GM18861 (cell line): Measurements from ENCODE around the gene CROCC.

Source experiments
- ATAC-seq: cut with Tn5 transposase; IDR thresholded peaks from one replicate; pipeline ENCODE4 v1.9.1; 2021; ENCODE audit not compliant: unreplicated experiment

CROCC gene

DNA sequence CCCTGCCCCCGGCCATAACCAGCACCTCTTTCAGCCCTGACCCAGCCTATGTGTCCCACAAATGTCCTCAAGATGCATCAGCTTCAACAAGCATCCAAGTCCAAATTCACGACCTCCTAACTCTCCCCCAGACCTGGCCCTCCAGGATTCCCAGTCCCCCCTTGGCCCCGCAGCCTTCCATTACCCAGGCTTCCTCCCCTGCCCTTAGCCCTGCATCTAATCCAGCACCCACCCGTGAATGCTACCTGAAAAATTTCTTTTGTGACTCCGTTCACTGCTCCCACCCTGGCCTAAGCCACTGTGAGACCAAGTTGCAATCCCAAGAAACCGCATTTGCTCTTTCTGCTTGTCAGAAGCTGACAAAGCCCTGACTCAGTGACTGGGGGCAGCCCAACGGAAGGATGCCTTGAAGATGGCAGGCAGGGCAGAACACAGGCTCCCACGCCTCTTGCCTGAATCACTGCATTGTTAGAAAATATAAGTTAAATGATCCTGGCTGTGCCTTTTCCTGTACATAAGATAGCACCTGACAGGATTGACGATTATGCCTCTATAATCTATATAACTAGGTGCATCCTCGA is 59.6 kb downstream of the CROCC start:
- ATAC-seq = no peak

DNA sequence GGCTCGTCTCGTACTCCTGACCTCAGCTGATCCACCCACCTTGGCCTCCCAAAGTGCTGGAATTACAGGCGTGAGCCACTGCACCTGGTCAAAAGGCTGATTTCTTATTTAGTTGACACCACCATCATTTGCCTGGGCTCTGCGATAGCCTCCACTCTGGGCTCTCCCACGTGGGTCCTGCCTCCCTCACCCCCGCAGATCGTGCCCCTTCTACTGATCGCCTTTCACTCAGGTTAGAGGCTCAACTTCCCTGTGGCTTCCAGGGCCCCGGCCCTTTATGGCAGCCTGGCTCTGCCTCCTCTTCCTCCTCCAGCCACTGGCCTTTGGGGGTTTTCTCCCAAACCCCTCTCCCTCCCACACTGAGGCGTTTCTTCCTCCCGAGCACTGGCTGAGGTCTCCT is 61.2 kb downstream of the CROCC start:
- no peak for ATAC-seq

DNA sequence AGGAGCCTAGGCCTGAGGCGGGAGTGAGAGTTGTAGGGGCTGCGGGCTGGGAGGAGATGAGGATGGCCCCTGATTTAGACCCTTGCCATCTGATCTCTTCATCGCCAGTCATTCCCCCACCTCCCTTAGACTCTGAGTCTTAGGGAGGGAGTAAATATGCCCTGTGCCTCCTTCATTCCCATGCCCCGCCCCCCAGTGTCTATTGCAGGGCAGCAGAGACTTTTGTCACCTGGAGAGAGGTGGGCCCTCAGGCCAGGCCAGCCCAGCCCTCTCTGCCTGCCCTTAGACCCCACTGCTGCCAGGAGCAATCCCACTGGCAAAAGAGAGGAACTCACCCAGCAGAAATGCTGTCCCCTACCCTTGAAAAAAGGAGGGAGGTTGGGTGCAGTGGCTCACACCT is 61.9 kb downstream of the CROCC start:
- no peak for ATAC-seq

- no peak for ATAC-seq
Measured at GRCh38 chr1:16984717-16985116, 63.0 kb downstream of the CROCC start.

DNA sequence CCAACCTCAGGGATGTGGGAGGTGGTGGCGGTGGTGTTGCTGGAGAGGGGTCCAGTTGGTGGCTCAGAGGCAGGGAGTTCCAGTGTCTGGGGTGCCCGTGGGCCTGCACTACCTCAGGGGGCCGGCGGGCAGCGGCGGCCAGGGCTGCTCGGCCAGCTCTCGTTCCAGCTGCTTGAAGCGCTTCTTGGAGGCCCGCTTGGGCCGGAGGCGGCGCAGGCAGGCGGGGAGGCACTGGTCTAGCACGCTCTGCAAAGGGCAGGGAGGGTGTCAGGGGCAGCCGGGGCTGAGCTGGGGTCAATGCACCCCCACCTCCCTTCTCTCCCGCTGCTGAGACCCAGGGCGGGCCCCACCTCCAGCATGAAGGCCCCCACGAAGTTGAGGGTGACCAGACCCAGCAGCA is 64.4 kb downstream of the CROCC start:
- ATAC-seq = no peak

DNA sequence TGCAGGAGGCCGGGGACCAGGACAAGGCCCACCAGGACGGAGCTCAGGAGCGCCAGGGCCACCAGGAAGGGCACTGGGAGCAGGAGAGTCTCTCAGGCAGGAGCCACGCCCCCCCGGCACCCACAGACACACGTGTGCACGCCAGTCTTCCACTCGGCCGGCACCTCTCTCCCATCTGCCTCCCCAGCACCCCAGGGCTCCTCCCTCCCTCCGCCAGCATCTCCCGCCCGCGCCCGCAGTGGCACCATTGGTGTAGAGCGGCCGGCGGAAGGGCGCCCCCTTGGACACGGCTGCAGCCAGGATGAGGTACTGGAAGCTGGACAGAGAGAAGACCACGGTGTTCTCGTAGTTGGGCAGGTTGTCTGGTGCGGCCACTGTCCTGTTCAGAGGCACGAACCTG is 64.8 kb downstream of the CROCC start:
- ATAC-seq = no peak

- ATAC-seq = no peak
Measured at GRCh38 chr1:16986962-16987361, 65.2 kb downstream of the CROCC start.

- no peak for ATAC-seq
Measured at GRCh38 chr1:16988210-16988609, 66.5 kb downstream of the CROCC start.

DNA sequence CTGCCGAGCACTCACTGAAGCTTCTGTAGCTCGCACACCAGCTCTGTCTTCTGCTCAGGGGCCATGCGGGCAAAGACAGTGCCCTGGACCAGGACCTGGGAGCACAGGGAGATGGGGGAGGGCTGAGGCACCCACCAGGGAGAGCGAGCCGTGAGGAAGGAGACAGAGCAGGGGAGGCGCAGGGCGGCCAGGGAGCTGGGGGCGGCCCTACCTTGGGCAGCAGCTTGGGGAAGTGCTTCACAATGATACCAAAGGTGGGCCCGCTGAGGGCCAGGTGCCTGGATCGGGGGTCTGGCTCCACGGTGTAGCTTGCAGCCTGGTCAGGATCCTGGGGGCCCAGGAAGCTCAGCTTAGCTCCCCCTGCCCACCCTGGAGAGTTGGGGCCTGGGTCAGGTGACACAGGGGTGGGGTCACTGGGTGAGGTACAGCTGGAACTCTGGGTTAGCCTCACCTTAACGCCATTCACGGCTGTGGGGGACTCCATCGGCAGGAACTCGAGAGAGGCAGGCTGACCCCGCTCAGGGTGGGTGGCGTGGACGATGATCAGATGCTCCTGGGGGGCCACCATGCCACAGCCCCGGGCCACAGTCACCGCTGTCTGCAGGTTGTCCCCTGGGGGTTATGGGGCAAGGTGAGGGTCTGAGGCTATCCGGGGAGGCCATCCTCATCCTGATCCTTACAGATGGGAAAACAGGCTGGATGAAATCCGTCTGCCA is 68.1 kb downstream of the CROCC start:
- ATAC-seq = no peak

DNA sequence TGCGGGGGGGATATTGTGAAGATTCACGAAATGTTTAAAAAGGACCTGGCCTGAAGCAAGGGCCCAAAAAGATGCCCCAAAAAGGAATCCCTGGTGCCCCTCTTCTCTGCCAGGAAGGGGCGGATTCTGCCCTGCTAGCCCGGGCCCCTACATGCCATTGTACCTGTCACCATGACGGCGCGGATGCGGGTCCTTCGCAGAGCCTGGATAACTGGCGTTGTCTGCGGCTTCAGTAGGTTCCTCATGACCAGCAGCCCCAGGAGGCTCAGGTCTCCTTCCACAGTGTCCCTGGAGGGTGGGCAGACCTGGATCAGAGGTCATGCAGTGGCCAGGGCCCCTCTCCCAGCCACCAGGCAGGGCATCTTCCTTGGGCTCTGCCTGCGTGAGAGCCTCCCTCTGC is 69.8 kb downstream of the CROCC start:
- ATAC-seq = no peak

- ATAC-seq = no peak
Measured at GRCh38 chr1:16992102-16992501, 70.4 kb downstream of the CROCC start.

- ATAC-seq = no peak
Measured at GRCh38 chr1:16992675-16993074, 70.9 kb downstream of the CROCC start.

DNA sequence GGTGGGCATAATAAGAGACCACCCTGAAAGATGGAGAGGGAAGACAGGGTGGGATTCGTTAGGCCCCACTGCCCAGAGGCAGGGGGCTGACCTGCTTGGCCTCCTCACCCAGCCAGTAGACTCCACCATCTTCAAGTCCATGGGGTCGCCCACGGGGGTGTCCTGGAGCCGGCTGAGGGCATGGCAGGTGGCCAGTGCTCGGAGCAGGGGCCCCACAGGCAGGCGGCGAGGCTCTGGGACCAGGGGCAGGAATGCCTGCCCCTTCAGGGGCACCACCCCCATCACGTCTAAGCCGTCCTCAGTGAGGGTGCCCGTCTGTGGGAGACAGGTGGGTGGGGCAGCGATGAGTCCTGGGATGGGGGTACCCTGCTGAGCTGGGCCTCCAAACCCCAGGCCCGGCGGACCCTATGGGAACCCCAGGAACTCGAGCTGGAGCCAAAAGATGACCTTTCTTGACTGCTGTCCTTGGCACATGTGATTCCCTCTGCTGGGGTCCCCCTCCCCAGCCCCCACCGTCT is 71.8 kb downstream of the CROCC start:
- no peak for ATAC-seq

DNA sequence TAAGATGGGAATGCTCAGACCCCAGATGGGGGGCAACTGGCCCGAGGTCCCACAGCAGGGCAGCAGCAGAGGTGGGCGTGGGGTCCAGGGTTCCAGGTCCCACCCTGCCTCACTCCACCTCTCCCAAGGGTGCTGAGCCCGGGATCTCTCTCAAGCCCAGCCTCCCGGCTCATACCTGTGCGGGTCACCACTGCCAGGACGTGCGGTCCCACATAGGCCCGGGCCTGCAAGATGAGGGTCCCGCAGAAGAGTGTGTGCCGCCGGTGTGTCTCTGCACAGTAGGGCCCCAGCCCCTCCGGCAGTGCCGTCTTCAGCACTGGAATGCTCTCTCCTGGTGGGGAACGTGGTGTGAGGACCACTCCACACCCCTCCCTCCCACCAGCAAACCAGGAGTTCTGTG is 75.1 kb downstream of the CROCC start:
- no peak for ATAC-seq

GRCh38 chr1:16998589-16998988 is 76.9 kb downstream of the CROCC start:
- no peak for ATAC-seq

GRCh38 chr1:16999863-17000262 is 78.1 kb downstream of the CROCC start:
- ATAC-seq = no peak

- no peak for ATAC-seq
Measured at GRCh38 chr1:17001760-17002523, 80.2 kb downstream of the CROCC start.

DNA sequence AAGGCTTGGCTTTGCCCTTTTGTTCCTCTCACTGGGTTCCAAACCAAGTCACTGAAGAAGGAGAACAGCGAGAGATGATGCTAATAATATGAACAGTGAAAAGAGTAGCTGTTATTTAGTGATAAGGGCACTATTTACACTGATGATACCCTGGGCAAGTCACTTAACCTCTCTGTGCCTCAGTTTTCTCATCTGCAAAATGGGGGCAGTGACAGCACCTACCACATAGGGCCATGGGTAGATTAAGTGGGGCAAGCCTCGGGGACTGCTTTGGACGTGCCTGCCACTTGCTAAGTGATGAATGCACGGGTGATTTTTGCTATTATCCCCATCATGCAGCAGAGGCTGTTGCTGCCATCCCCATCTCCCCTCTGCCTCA is 80.8 kb downstream of the CROCC start:
- ATAC-seq = no peak

GRCh38 chr1:17004466-17005364 is 83.0 kb downstream of the CROCC start:
- no peak for ATAC-seq

- ATAC-seq = no peak
Measured at GRCh38 chr1:17005365-17005740, 83.6 kb downstream of the CROCC start.

GRCh38 chr1:17007121-17007520 is 85.4 kb downstream of the CROCC start:
- ATAC-seq = no peak
